ENCODE data around the gene TMCC1.

DNA sequence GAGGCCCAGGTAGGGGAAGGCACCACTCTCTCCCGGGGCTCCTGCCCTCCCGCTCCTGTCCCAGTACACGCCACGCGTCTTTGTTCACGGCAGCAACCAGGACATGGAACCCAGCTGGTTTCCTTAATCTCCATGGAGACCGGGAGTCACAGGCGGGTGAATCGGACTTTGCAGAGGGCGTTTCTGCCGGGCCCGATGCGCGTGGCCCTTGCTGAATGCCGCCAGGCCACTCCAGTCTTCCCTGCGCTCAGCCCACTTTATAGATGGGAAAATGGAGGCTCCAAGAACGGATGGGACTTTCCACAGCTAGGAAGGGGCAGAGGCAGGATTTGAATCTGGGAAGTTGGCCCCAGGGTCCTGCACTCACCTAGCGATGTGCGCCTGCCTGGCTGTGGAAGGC lies 294.4 kb downstream of the TMCC1 start:
- TF ChIP-seq, protein P1, sequence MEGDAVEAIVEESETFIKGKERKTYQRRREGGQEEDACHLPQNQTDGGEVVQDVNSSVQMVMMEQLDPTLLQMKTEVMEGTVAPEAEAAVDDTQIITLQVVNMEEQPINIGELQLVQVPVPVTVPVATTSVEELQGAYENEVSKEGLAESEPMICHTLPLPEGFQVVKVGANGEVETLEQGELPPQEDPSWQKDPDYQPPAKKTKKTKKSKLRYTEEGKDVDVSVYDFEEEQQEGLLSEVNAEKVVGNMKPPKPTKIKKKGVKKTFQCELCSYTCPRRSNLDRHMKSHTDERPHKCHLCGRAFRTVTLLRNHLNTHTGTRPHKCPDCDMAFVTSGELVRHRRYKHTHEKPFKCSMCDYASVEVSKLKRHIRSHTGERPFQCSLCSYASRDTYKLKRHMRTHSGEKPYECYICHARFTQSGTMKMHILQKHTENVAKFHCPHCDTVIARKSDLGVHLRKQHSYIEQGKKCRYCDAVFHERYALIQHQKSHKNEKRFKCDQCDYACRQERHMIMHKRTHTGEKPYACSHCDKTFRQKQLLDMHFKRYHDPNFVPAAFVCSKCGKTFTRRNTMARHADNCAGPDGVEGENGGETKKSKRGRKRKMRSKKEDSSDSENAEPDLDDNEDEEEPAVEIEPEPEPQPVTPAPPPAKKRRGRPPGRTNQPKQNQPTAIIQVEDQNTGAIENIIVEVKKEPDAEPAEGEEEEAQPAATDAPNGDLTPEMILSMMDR (conservative IDR thresholded peaks at IDR 0.05; ENCODE audit: low read length): no peak
- TF ChIP-seq EZH2phosphoT487 (IDR thresholded peaks at IDR 0.05; ENCODE audit: borderline replicate concordance): no peak
